Type B pancreatic cell (in vitro differentiated cells): ENCODE results near the gene IGFBP5. TPM values are rescaled to one million over a fixed set of nuclear protein-coding genes. Genes with fewer than 3 reads are reported as not detected.

Source experiments
- DNase-seq: peaks from one replicate; pipeline ENCODE4 v3.0.0; 2021; ENCODE audit warnings: mixed read lengths; ENCODE audit not compliant: unreplicated experiment; ENCODE audit errors: extremely low spot score
- H3K27ac Mint-ChIP-seq: 2 replicates; pipeline ENCODE4 v1.8.0; 2021; ENCODE audit warnings: mild to moderate bottlenecking, mixed read lengths
- H3K27me3 Mint-ChIP-seq: 2 replicates; pipeline ENCODE4 v1.8.0; 2021; ENCODE audit warnings: mixed read lengths
- H3K36me3 Mint-ChIP-seq: 2 replicates; pipeline ENCODE4 v1.8.0; 2021; ENCODE audit warnings: mixed read lengths
- H3K4me1 Mint-ChIP-seq: one replicate; pipeline ENCODE4 v1.8.0; 2021; ENCODE audit warnings: mixed read lengths; ENCODE audit not compliant: unreplicated experiment
- H3K4me3 Mint-ChIP-seq: 2 replicates; pipeline ENCODE4 v1.8.0; 2021; ENCODE audit warnings: mild to moderate bottlenecking, mixed read lengths
- H3K9me3 Mint-ChIP-seq: 2 replicates; pipeline ENCODE4 v1.8.0; 2021; ENCODE audit warnings: mixed read lengths
- CTCF ChIP-seq: fragments of 200-600 bp; sonication (generic); conservative IDR thresholded peaks from 2 replicates; pipeline ENCODE4 v1.5.0; 2021; ENCODE audit warnings: antibody characterized with exemption, mild to moderate bottlenecking
- total RNA-seq: library from RNA; stranded (reverse); gene quantifications from 2 replicates; pipeline ENCODE4 v1.2.1, GENCODE V29; 2021; ENCODE audit warnings: low replicate concordance

IGFBP5 gene
- total RNA-seq, 1 donor from 2014 or later = 245 TPM

- TF ChIP-seq CTCF = no peak
- no peak for DNase-seq
- Mint-ChIP-seq H3K4me1 (peaks cover under 1% of the 10 kb centered on the region), H3K27me3 (no peaks in the 10 kb centered on the region), H3K4me3 (no peak overlapping the region), H3K9me3 (no peaks in the 10 kb centered on the region), H3K27ac (no peak overlapping the region), H3K36me3 (no peaks in the 10 kb centered on the region)
These were observed 25.8 kb upstream of the IGFBP5 start for GRCh38 chr2:216721141-216721540.

- DNase-seq = no peak
- H3K36me3 Mint-ChIP-seq = no peaks in the 10 kb centered on the region
- H3K27ac Mint-ChIP-seq = no peak overlapping the region
- H3K27me3 Mint-ChIP-seq = no peaks in the 10 kb centered on the region
- TF ChIP-seq CTCF = no peak
- H3K4me3 Mint-ChIP-seq = no peak overlapping the region
- H3K9me3 Mint-ChIP-seq = no peaks in the 10 kb centered on the region
- peaks cover 3% of the 10 kb centered on the region for H3K4me1 Mint-ChIP-seq
These were observed 25.4 kb upstream of the IGFBP5 start for GRCh38 chr2:216720722-216721121.

- no peaks in the 10 kb centered on the region for H3K9me3 Mint-ChIP-seq
- H3K4me1 Mint-ChIP-seq = peaks cover 8% of the 10 kb centered on the region
- no peaks in the 10 kb centered on the region for H3K27me3 Mint-ChIP-seq
- no peak for TF ChIP-seq CTCF
- no peak overlapping the region for H3K4me3 Mint-ChIP-seq
- no peak overlapping the region for H3K27ac Mint-ChIP-seq
- no peaks in the 10 kb centered on the region for H3K36me3 Mint-ChIP-seq
- DNase-seq = no peak
These were observed 22.7 kb upstream of the IGFBP5 start for GRCh38 chr2:216717907-216718615.

- no peak for DNase-seq
- no peaks in the 10 kb centered on the region for H3K36me3 Mint-ChIP-seq
- TF ChIP-seq CTCF = no peak
- H3K4me3 Mint-ChIP-seq = no peak overlapping the region
- H3K4me1 Mint-ChIP-seq = peaks cover 8% of the 10 kb centered on the region
- no peaks in the 10 kb centered on the region for H3K9me3 Mint-ChIP-seq
- H3K27me3 Mint-ChIP-seq = no peaks in the 10 kb centered on the region
- no peak overlapping the region for H3K27ac Mint-ChIP-seq
These were observed 22.1 kb upstream of the IGFBP5 start for GRCh38 chr2:216717491-216717901.

- H3K4me3 Mint-ChIP-seq = no peak overlapping the region
- no peak overlapping the region for H3K27ac Mint-ChIP-seq
- no peak for TF ChIP-seq CTCF
- no peaks in the 10 kb centered on the region for H3K27me3 Mint-ChIP-seq
- H3K4me1 Mint-ChIP-seq = peaks cover 8% of the 10 kb centered on the region
- no peaks in the 10 kb centered on the region for H3K36me3 Mint-ChIP-seq
- no peak for DNase-seq
- H3K9me3 Mint-ChIP-seq = no peaks in the 10 kb centered on the region
These were observed 20.8 kb upstream of the IGFBP5 start for GRCh38 chr2:216716109-216716508.
